Endothelial cell of umbilical vein (primary cell): ENCODE results near the gene PHTF1. TPM values are rescaled to one million over a fixed set of nuclear protein-coding genes. Genes with fewer than 3 reads are reported as not detected.

Experiments
- BruUV-seq: library from RNA; stranded (reverse); fragments of 400-500 nt; replicated peaks from 2 replicates; lab custom pipeline; 2021; lab: Mats Ljungman, UMichigan
- CTCF ChIA-PET: fragments of 300-600, 350-600 bp; sonication (Branson Sonifier 250); formaldehyde crosslinking; loops from one replicate; lab custom pipeline; 2021; ENCODE audit warnings: antibody characterized with exemption, inconsistent platforms; lab: Charles Lee
- POLR2A ChIA-PET: fragments of 300-600, 350-600 bp; sonication (Branson Sonifier 250); formaldehyde crosslinking; loops from one replicate; lab custom pipeline; 2021; ENCODE audit warnings: antibody characterized with exemption, inconsistent platforms; lab: Charles Lee
- DNase-seq: peaks from one replicate; pipeline ENCODE4 v3.0.0-alpha.2; 2011; ENCODE audit warnings: low read depth, low spot score
- FAIRE-seq: peaks from 2 replicates; lab custom pipeline; 2011; peaks lifted over from hg19 to GRCh38; lab: Jason Lieb, UNC
- H2AFZ ChIP-seq: 2 replicates; pipeline ENCODE4 v1.6.0; 2012; ENCODE audit warnings: low read depth, low read length, control low read depth, inconsistent platforms
- H3K27ac ChIP-seq: 2 replicates; pipeline ENCODE4 v1.5.1; 2011; ENCODE audit warnings: low read depth, mild to moderate bottlenecking, control low read depth, low read length, moderate library complexity; ENCODE audit not compliant: insufficient read depth
- H3K27me3 ChIP-seq, 2 experiments: 2 replicates each; pipeline versions ENCODE4 v1.6.0 to v1.6.1; 2011; ENCODE audit warnings: low read length in 2 of 2, mixed read lengths in 1 of 2; ENCODE audit not compliant: control insufficient read depth in 2 of 2, insufficient read depth in 2 of 2
- H3K36me3 ChIP-seq, 2 experiments: 2 replicates in 1 of 2; 3 replicates in 1 of 2; pipeline ENCODE4 v1.5.1; 2011; ENCODE audit warnings: low read length in 2 of 2, mild to moderate bottlenecking in 1 of 2, moderate library complexity in 1 of 2; ENCODE audit not compliant: control insufficient read depth in 2 of 2, insufficient read depth in 2 of 2; ENCODE audit errors: extremely low read depth in 1 of 2
- H3K4me1 ChIP-seq: 3 replicates; pipeline ENCODE4 v1.5.1; 2011; ENCODE audit warnings: mild to moderate bottlenecking, low read length; ENCODE audit not compliant: control insufficient read depth, insufficient read depth; ENCODE audit errors: extremely low read depth
- H3K4me2 ChIP-seq: 2 replicates; pipeline ENCODE4 v1.6.1; 2011; ENCODE audit warnings: low read length, control low read depth, mixed read lengths; ENCODE audit not compliant: insufficient read depth
- H3K4me3 ChIP-seq, 3 experiments: fragments of 200-600 bp in 1 of 3; sonication (generic), shearing (Covaris generic) in 1 of 3; replicated peaks in 1 of 3; 2 replicates each; pipeline ENCODE4 v1.5.1; 2011 to 2016; ENCODE audit warnings: control low read depth in 3 of 3, low read length in 3 of 3, mild to moderate bottlenecking in 2 of 3, inconsistent platforms in 1 of 3, low read depth in 1 of 3, moderate library complexity in 1 of 3; ENCODE audit not compliant: insufficient read depth in 1 of 3
- H3K79me2 ChIP-seq: 2 replicates; pipeline ENCODE4 v1.6.0; 2012; ENCODE audit warnings: low read length, inconsistent platforms; ENCODE audit not compliant: control insufficient read depth, insufficient read depth
- H3K9ac ChIP-seq: replicated peaks from 2 replicates; pipeline ENCODE3; 2011; ENCODE audit warnings: low read length, control low read depth; ENCODE audit not compliant: insufficient read depth; ENCODE audit errors: extremely low read depth
- H3K9me1 ChIP-seq: replicated peaks from 3 replicates; pipeline ENCODE4 v1.6.0; 2011; ENCODE audit warnings: mild to moderate bottlenecking, low read length; ENCODE audit not compliant: control insufficient read depth, insufficient read depth; ENCODE audit errors: extremely low read depth
- H3K9me3 ChIP-seq: replicated peaks from 2 replicates; pipeline ENCODE4 v1.5.1; 2012; ENCODE audit warnings: low read length, inconsistent platforms; ENCODE audit not compliant: control insufficient read depth, insufficient read depth
- H4K20me1 ChIP-seq: replicated peaks from 2 replicates; pipeline ENCODE3; 2011; ENCODE audit warnings: mild to moderate bottlenecking, low read length; ENCODE audit not compliant: control insufficient read depth, insufficient read depth; ENCODE audit errors: extremely low read depth
- CTCF ChIP-seq, 2 donors: IDR thresholded peaks; 1 replicate in 1 of 2; 2 replicates in 1 of 2; pipeline ENCODE4 v1.5.1; 2011; ENCODE audit warnings: low read length in 2 of 2, mild to moderate bottlenecking in 2 of 2, moderate library complexity in 2 of 2, control low read depth in 1 of 2, inconsistent platforms in 1 of 2, low read depth in 1 of 2; ENCODE audit not compliant: insufficient read depth in 1 of 2; ENCODE audit errors: extremely low read depth in 1 of 2
- EZH2 ChIP-seq: IDR thresholded peaks from 2 replicates; pipeline ENCODE4 v1.6.1; 2012; ENCODE audit warnings: borderline replicate concordance, low read depth, mild to moderate bottlenecking, moderate library complexity, low read length, inconsistent platforms; ENCODE audit not compliant: severe bottlenecking
- FOS ChIP-seq: IDR thresholded peaks from 2 replicates; pipeline ENCODE4 v1.6.1; 2011; ENCODE audit warnings: mild to moderate bottlenecking, low read length, moderate library complexity, borderline replicate concordance; ENCODE audit not compliant: insufficient read depth
- GATA2 ChIP-seq: IDR thresholded peaks from 2 replicates; pipeline ENCODE4 v1.7.0; 2011; ENCODE audit warnings: low read depth, mild to moderate bottlenecking, moderate library complexity, mixed read lengths, low read length; ENCODE audit not compliant: insufficient read length, insufficient read depth
- JUN ChIP-seq: IDR thresholded peaks from 2 replicates; pipeline ENCODE4 v1.6.1; 2011; ENCODE audit warnings: borderline replicate concordance, low read depth; ENCODE audit not compliant: insufficient read length, insufficient read depth
- MAX ChIP-seq: IDR thresholded peaks from 2 replicates; pipeline ENCODE4 v1.6.1; 2011; ENCODE audit not compliant: insufficient read depth, insufficient read length
- MYC ChIP-seq: IDR thresholded peaks from one replicate; pipeline ENCODE4 v1.6.1; 2011; ENCODE audit warnings: mild to moderate bottlenecking, low read depth, low read length
- POLR2A ChIP-seq: IDR thresholded peaks from 2 replicates; pipeline ENCODE4 v1.6.1; 2012; ENCODE audit warnings: low read depth, mild to moderate bottlenecking, control low read depth, low read length
- POLR2AphosphoS5 ChIP-seq: IDR thresholded peaks from 2 replicates; pipeline ENCODE4 v1.6.1; 2012; ENCODE audit warnings: low read depth, mild to moderate bottlenecking, control low read depth, low read length, moderate library complexity; ENCODE audit not compliant: insufficient read depth
- dilution Hi-C: fragments of 300-500 bp; cut with MboI; formaldehyde crosslinking; loops from one replicate; pipeline ENCODE4 v1.15.0; 2019; ENCODE audit warnings: low sequenced_read_pairs; ENCODE audit not compliant: extremely low pct_ligation_motif_present
- intact Hi-C: fragments of 100-400 bp; cut with micrococcal nuclease; formaldehyde crosslinking; loops from one replicate; pipeline ENCODE4 v1.10.0; 2022
- polyA plus RNA-seq, 4 experiments: library from polyadenylated mRNA; depleted of rRNA in 3 of 4; stranded (reverse) in 3 of 4; unstranded in 1 of 4; fragments of >200 nt; gene quantifications; 2 replicates each; pipeline versions ENCODE4 v1.2.1 to v1.2.3, GENCODE V29; 2011 to 2012; ENCODE audit warnings: missing spikeins in 1 of 4
- total RNA-seq: library from RNA; stranded (reverse); gene quantifications from 2 replicates; pipeline ENCODE4 v1.2.3, GENCODE V29; 2021

The PHTF1 gene
- total and polyA plus RNA-seq, 2 donors (not counting 3 experiments of a cell fraction or from before 2014, with no cell fraction given) = 26.3 to 62.6 TPM

GRCh38 chr1:113692824-113693431, 66.4 kb downstream of the PHTF1 start:
- DNase-seq (no peak), FAIRE-seq (no peak)
- ChIA-PET CTCF (no interaction called here), POLR2A (no interaction called here)
- Histone ChIP-seq H3K9me3 (peaks cover 3% of the 10 kb centered on the region), H3K36me3 (peaks cover 5 to 9% of the 10 kb centered on the region in 2 experiments), H3K4me2 (no peak overlapping the region), H3K9ac (no peak overlapping the region), H3K4me3 (no peak overlapping the region), H4K20me1 (no peaks in the 10 kb centered on the region), H2AFZ (no peak overlapping the region), H3K27ac (no peak overlapping the region), H3K9me1 (no peaks in the 10 kb centered on the region), H3K79me2 (no peaks in the 10 kb centered on the region), H3K27me3 (no peaks in the 10 kb centered on the region), H3K4me1 (no peaks in the 10 kb centered on the region)
- no TSS peak for BruUV-seq
- TF ChIP-seq EZH2 (no peak), CTCF (IDR thresholded peaks at IDR 0.05; ENCODE audit: extremely low read depth in 1 of 2, insufficient read depth in 1 of 2, low read depth in 1 of 2, low read length in 2 of 2) (no peak), GATA2 (no peak), MAX (no peak), MYC (no peak), POLR2AphosphoS5 (no peak), JUN (no peak), POLR2A (no peak), FOS (no peak)
- dilution Hi-C loops (no loop called here), intact Hi-C loops (no loop called here)
